K562 (cell line): Measurements from ENCODE around the gene KCNJ14. TPM values are rescaled to one million over a fixed set of nuclear protein-coding genes. Genes with fewer than 3 reads are reported as not detected.
A peak's percentile ranks its signal among the peaks of the same experiment; 100 is the strongest.

Experiments
- ARID1B ChIP-seq: fragments of 450-650 bp; IDR thresholded peaks from 2 replicates; pipeline ENCODE4 v1.6.1; 2016; ENCODE audit warnings: antibody characterized with exemption, mild to moderate bottlenecking, inconsistent platforms
- ASH1L ChIP-seq: fragments of 450-650 bp; IDR thresholded peaks from 2 replicates; pipeline ENCODE4 v1.6.1; 2018; ENCODE audit warnings: borderline replicate concordance, mild to moderate bottlenecking, low read depth; ENCODE audit not compliant: partially characterized antibody
- DNMT1 ChIP-seq: fragments of 450-650 bp; IDR thresholded peaks from 2 replicates; pipeline ENCODE4 v1.6.1; 2016; ENCODE audit warnings: antibody characterized with exemption, mild to moderate bottlenecking
- ERF ChIP-seq: fragments of 450-650 bp; formaldehyde crosslinking; IDR thresholded peaks from 2 replicates; pipeline ENCODE4 v1.4.0; 2020; ENCODE audit warnings: mild to moderate bottlenecking, mixed read lengths
- JUN ChIP-seq, 2 experiments: sonication (generic) in 1 of 2; formaldehyde crosslinking in 1 of 2; IDR thresholded peaks; 2 replicates each; pipeline versions ENCODE4 v1.6.1 to v1.8.0; 2012 to 2022; ENCODE audit warnings: borderline replicate concordance in 2 of 2, mild to moderate bottlenecking in 2 of 2, improper control_type of control experiment in 1 of 2, low read depth in 1 of 2, low read length in 1 of 2, missing genetic modification reagents in 1 of 2
- MAZ ChIP-seq, 2 experiments: fragments of 450-650 bp in 1 of 2; sonication (generic) in 1 of 2; formaldehyde crosslinking; IDR thresholded peaks in 1 of 2; conservative IDR thresholded peaks in 1 of 2; 2 replicates each; pipeline versions ENCODE4 v1.4.0 to v1.5.0; 2020; ENCODE audit warnings: mild to moderate bottlenecking in 1 of 2, missing genetic modification reagents in 1 of 2
- PHF8 ChIP-seq: fragments of 200-600 bp; sonication (generic); IDR thresholded peaks from 2 replicates; pipeline ENCODE4 v1.6.1; 2012; ENCODE audit warnings: mixed run types, mild to moderate bottlenecking, inconsistent platforms, low read length, moderate library complexity, borderline replicate concordance
- POLR2A ChIP-seq: fragments of 450-650 bp; conservative IDR thresholded peaks from 2 replicates; pipeline ENCODE4 v1.6.1; 2016
- SMARCE1 ChIP-seq: fragments of 450-650 bp; IDR thresholded peaks from 2 replicates; pipeline ENCODE4 v1.7.1; 2016; ENCODE audit warnings: mild to moderate bottlenecking
- ZNF124 ChIP-seq: sonication (generic); formaldehyde crosslinking; IDR thresholded peaks from 2 replicates; pipeline ENCODE4 v1.8.1; 2022; ENCODE audit warnings: missing genetic modification reagents
- ZNF766 ChIP-seq: fragments of 200-800 bp; sonication (Bioruptor generic); conservative IDR thresholded peaks from 2 replicates; pipeline ENCODE4 v1.6.1; 2016; ENCODE audit warnings: missing genetic modification characterization, missing compliant biosample characterization
- ZNF778 ChIP-seq: fragments of 450-650 bp; formaldehyde crosslinking; IDR thresholded peaks from 2 replicates; pipeline ENCODE4 v1.4.0; 2020; ENCODE audit warnings: mild to moderate bottlenecking, moderate library complexity
- polyA plus RNA-seq, 8 experiments: library from polyadenylated mRNA; depleted of rRNA in 4 of 8; stranded (reverse) in 5 of 8; unstranded in 3 of 8; fragments of >200 nt; fragmentation: Nextera tagmentation in 2 of 8; fragmentation: Illumina TruSeq in 1 of 8; extraction: Ambion mirVana in 2 of 8; extraction: Trizol in 1 of 8; gene quantifications; 2 replicates each; pipeline versions ENCODE4 v1.2.1 to v1.2.3, GENCODE V29; 2011 to 2014; ENCODE audit warnings: inconsistent platforms in 1 of 8, missing spikeins in 1 of 8
- total RNA-seq, 7 experiments: library from RNA; depleted of rRNA in 6 of 7; stranded (reverse); fragments of >200 nt in 6 of 7; fragmentation: Illumina TruSeq in 2 of 7; extraction: Trizol in 2 of 7; gene quantifications; 2 replicates each; pipeline versions ENCODE4 v1.2.1 to v1.2.3, GENCODE V29; 2011 to 2021; ENCODE audit warnings: low replicate concordance in 1 of 7
- TF ChIP-seq, protein P1 (sequence below), 2 experiments: IDR thresholded peaks in 1 of 2; conservative IDR thresholded peaks in 1 of 2; 2 replicates each; pipeline ENCODE4 v1.6.1; 2016; ENCODE audit warnings: low read depth in 2 of 2, mild to moderate bottlenecking in 1 of 2, missing compliant biosample characterization in 1 of 2, missing genetic modification characterization in 1 of 2, moderate library complexity in 1 of 2

Gene KCNJ14
- total and polyA plus RNA-seq, 9 of the 15 experiments (the other 6 are each of a cell fraction or from before 2014, with no cell fraction given), result 0.15 to 1.6 (median 0.49) TPM

DNA sequence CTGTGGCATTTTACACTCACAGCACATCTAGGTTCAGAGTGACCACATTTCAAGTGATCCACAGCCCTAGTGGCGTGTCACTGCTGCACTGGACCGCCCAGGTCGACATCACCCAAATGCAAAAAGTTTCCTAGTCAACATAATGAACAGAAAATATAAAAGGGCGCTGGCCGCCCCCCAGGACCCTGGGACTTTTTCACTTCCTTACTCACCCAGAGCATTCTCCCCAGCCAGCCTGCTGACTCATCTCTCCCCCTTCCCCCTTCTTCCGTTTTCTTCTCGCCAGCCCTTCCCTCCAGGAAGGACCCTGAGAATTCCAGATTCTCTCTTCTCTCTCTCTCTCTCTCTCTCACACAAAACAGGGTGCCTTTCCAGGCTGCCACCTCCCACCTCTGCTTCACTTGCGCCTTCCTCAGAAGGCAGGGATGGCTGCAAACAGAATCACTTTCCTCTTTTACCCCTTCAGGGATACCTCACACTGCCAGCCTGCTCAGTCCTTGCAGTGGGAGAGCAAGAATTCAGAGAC lies 30.6 kb upstream of the KCNJ14 start (continued):
- TF ChIP-seq, protein P1, sequence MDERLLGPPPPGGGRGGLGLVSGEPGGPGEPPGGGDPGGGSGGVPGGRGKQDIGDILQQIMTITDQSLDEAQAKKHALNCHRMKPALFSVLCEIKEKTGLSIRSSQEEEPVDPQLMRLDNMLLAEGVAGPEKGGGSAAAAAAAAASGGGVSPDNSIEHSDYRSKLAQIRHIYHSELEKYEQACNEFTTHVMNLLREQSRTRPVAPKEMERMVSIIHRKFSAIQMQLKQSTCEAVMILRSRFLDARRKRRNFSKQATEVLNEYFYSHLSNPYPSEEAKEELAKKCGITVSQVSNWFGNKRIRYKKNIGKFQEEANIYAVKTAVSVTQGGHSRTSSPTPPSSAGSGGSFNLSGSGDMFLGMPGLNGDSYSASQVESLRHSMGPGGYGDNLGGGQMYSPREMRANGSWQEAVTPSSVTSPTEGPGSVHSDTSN (CRISPR knock-in tag; IDR thresholded peaks at IDR 0.05; ENCODE audit: low read depth), result no peak
- TF ChIP-seq, protein P1 (tag; conservative IDR thresholded peaks at IDR 0.05; ENCODE audit: low read depth), result no peak
- TF ChIP-seq JUN (IDR thresholded peaks at IDR 0.05; ENCODE audit: borderline replicate concordance, low read depth, low read length) (peak; percentile 74), JUN (CRISPR knock-in tag; IDR thresholded peaks at IDR 0.05; ENCODE audit: borderline replicate concordance) (no peak), ARID1B (peak; percentile 82), SMARCE1 (peak; percentile 92), ERF (CRISPR knock-in tag) (0 out of 2 replicates have a peak, but pooled peaks have one; percentile 34), PHF8 (peak; percentile 19; the same call in 1 of the 2 replicates), DNMT1 (no peak), ZNF766 (CRISPR knock-in tag) (no peak), POLR2A (peak; percentile 28; the same call in 1 of the 2 replicates), MAZ (CRISPR knock-in tag; conservative IDR thresholded peaks at IDR 0.05 in 1 of 2, IDR thresholded peaks at IDR 0.05 in 1 of 2) (no peak), ZNF124 (CRISPR knock-in tag) (no peak), ASH1L (peak; percentile 37), ZNF778 (CRISPR knock-in tag) (no peak)
